SK-N-SH (cell line): Measurements from ENCODE around the gene ARHGEF10L. TPM values are rescaled to one million over a fixed set of nuclear protein-coding genes. Genes with fewer than 3 reads are reported as not detected.

Experiments used
- CTCF ChIA-PET: fragments of 300-600, 350-600 bp; formaldehyde crosslinking; extraction: SDS; loops from one replicate; lab custom pipeline; 2021; lab: Yijun Ruan, JAX
- POLR2A ChIA-PET: fragments of 350-600 bp; sonication (Branson Sonifier 250); formaldehyde crosslinking; extraction: SDS; loops from one replicate; lab custom pipeline; 2020; ENCODE audit warnings: antibody characterized with exemption, inconsistent platforms; lab: Yijun Ruan, JAX
- DNase-seq: peaks from one replicate; pipeline ENCODE4 v3.0.0; 2012
- H2AFZ ChIP-seq: fragments of 200-600 bp; sonication (generic); 2 replicates; pipeline ENCODE4 v1.8.1; 2016; ENCODE audit warnings: antibody characterized with exemption, mild to moderate bottlenecking, low read depth
- H3F3A ChIP-seq: fragments of 200-600 bp; sonication (generic); replicated peaks from 2 replicates; pipeline ENCODE3; 2016; ENCODE audit warnings: antibody characterized with exemption, mild to moderate bottlenecking; ENCODE audit not compliant: insufficient read depth
- H3K27ac ChIP-seq, 2 experiments: fragments of 200-500 bp in 1 of 2; fragments of 200-600 bp in 1 of 2; sonication (Bioruptor generic) in 1 of 2; sonication (generic), shearing (Covaris generic) in 1 of 2; 2 replicates each; pipeline versions ENCODE4 v1.5.1 to v1.6.1; 2014 to 2016; ENCODE audit warnings: low read depth in 2 of 2, inconsistent platforms in 1 of 2, low read length in 1 of 2, mild to moderate bottlenecking in 1 of 2, mixed read lengths in 1 of 2
- H3K27me3 ChIP-seq: fragments of 200-600 bp; sonication (generic), shearing (Covaris generic); 2 replicates; pipeline ENCODE4 v1.6.1; 2016; ENCODE audit warnings: mixed run types; ENCODE audit not compliant: insufficient read depth
- H3K36me3 ChIP-seq, 2 experiments: fragments of 200-500 bp in 1 of 2; fragments of 200-600 bp in 1 of 2; sonication (Bioruptor generic) in 1 of 2; sonication (generic) in 1 of 2; replicated peaks in 1 of 2; 2 replicates each; pipeline versions ENCODE3 to v1.5.1; 2014 to 2016; ENCODE audit warnings: low read length in 1 of 2, mild to moderate bottlenecking in 1 of 2; ENCODE audit not compliant: insufficient read depth in 2 of 2, control insufficient read depth in 1 of 2
- H3K4me1 ChIP-seq, 2 experiments: fragments of 200-500 bp in 1 of 2; fragments of 200-600 bp in 1 of 2; sonication (Bioruptor generic) in 1 of 2; sonication (generic), shearing (Covaris generic) in 1 of 2; 2 replicates each; pipeline versions ENCODE4 v1.5.1 to v1.6.1; 2014 to 2016; ENCODE audit warnings: low read depth in 1 of 2, low read length in 1 of 2, mixed run types in 1 of 2; ENCODE audit not compliant: insufficient read depth in 2 of 2, control insufficient read depth in 1 of 2
- H3K4me2 ChIP-seq: fragments of 200-600 bp; sonication (generic), shearing (Covaris generic); 2 replicates; pipeline ENCODE4 v1.6.1; 2017; ENCODE audit warnings: mixed run types
- H3K4me3 ChIP-seq, 2 experiments: fragments of 200-500 bp in 1 of 2; fragments of 200-600 bp in 1 of 2; sonication (Bioruptor generic) in 1 of 2; sonication (generic), shearing (Covaris generic) in 1 of 2; 2 replicates each; pipeline versions ENCODE4 v1.5.1 to v1.8.1; 2014 to 2016; ENCODE audit warnings: low read depth in 2 of 2, inconsistent platforms in 1 of 2, low read length in 1 of 2, mild to moderate bottlenecking in 1 of 2, mixed read lengths in 1 of 2, moderate library complexity in 1 of 2
- H3K79me2 ChIP-seq: fragments of 200-600 bp; sonication (generic); 2 replicates; pipeline ENCODE4 v1.8.1; 2017; ENCODE audit warnings: mild to moderate bottlenecking; ENCODE audit not compliant: insufficient read depth
- H3K9ac ChIP-seq: fragments of 200-600 bp; sonication (generic); 2 replicates; pipeline ENCODE4 v1.6.1; 2017; ENCODE audit warnings: mixed run types
- H3K9me2 ChIP-seq: fragments of 200-600 bp; sonication (generic); 2 replicates; pipeline ENCODE4 v1.6.1; 2017; ENCODE audit warnings: mixed run types
- H3K9me3 ChIP-seq: fragments of 200-600 bp; sonication (generic); 2 replicates; pipeline ENCODE4 v1.6.1; 2017; ENCODE audit warnings: mixed run types, mild to moderate bottlenecking, moderate library complexity
- H4K20me1 ChIP-seq: fragments of 200-600 bp; sonication (generic); 2 replicates; pipeline ENCODE4 v1.6.1; 2017; ENCODE audit warnings: mild to moderate bottlenecking, mixed run types; ENCODE audit not compliant: insufficient read depth
- CHD2 ChIP-seq: fragments of 150-350 bp; IDR thresholded peaks from 2 replicates; pipeline ENCODE4 v1.6.1; 2018; ENCODE audit warnings: low read length; ENCODE audit not compliant: partially characterized antibody
- CTCF ChIP-seq: fragments of 200-600 bp; sonication (generic); IDR thresholded peaks from 2 replicates; pipeline ENCODE4 v1.6.1; 2017; ENCODE audit warnings: antibody characterized with exemption, mild to moderate bottlenecking, moderate library complexity
- EP300 ChIP-seq, 2 experiments: IDR thresholded peaks; 2 replicates each; pipeline versions ENCODE4 v1.4.0 to v1.6.1; 2012; ENCODE audit warnings: borderline replicate concordance in 1 of 2, low read depth in 1 of 2, low read length in 1 of 2
- FOXJ3 ChIP-seq: sonication (generic); formaldehyde crosslinking; IDR thresholded peaks from 2 replicates; pipeline ENCODE4 v1.5.1; 2020; ENCODE audit warnings: mild to moderate bottlenecking, missing genetic modification reagents
- FOXM1 ChIP-seq: IDR thresholded peaks from 2 replicates; pipeline ENCODE4 v1.4.0; 2012; ENCODE audit warnings: low read depth, mild to moderate bottlenecking
- NFIC ChIP-seq: IDR thresholded peaks from 2 replicates; pipeline ENCODE4 v1.4.0; 2012; ENCODE audit warnings: borderline replicate concordance
- PBX3 ChIP-seq: IDR thresholded peaks from 2 replicates; pipeline ENCODE4; 2012
- POLR2AphosphoS5 ChIP-seq: IDR thresholded peaks from 2 replicates; pipeline ENCODE4 v1.6.1; 2012; ENCODE audit warnings: low read depth, low read length
- REST ChIP-seq: IDR thresholded peaks from 2 replicates; pipeline ENCODE4 v1.6.1; 2012; ENCODE audit warnings: mild to moderate bottlenecking, low read depth, low read length, moderate library complexity
- TEAD4 ChIP-seq: IDR thresholded peaks from 2 replicates; pipeline ENCODE4 v1.4.0; 2012; ENCODE audit warnings: mild to moderate bottlenecking, borderline replicate concordance; ENCODE audit not compliant: insufficient read depth
- USF2 ChIP-seq: fragments of 150-350 bp; IDR thresholded peaks from 2 replicates; pipeline ENCODE4 v1.6.1; 2017; ENCODE audit warnings: antibody characterized with exemption, low read length, low read depth, borderline replicate concordance
- YY1 ChIP-seq: IDR thresholded peaks from 2 replicates; pipeline ENCODE4 v1.4.0; 2012; ENCODE audit warnings: low read depth, mild to moderate bottlenecking
- WGBS: methylation state at CpG from one replicate; pipeline ENCODE4 v1.1.6; 2017; ENCODE audit warnings: low lambda C conversion rate; 5-methylcytosine and 5-hydroxymethylcytosine counted together
- polyA plus RNA-seq, 3 experiments: library from polyadenylated mRNA; depleted of rRNA; stranded (reverse); fragments of >200 nt; gene quantifications; 2 replicates each; pipeline ENCODE4 v1.2.3, GENCODE V29; 2012

ARHGEF10L gene
- polyA plus RNA-seq, 1 of the 3 experiments (the other 2 are of a cell fraction), result 12.5 TPM

- no peak overlapping the region for H3K4me3 ChIP-seq
- DNase-seq, result no peak
- no peak for TF ChIP-seq FOXJ3 (CRISPR knock-in tag)
- TF ChIP-seq EP300 (IDR thresholded peaks at IDR 0.05; ENCODE audit: borderline replicate concordance in 1 of 2, low read depth in 1 of 2, low read length in 1 of 2), result no peak
- TF ChIP-seq POLR2AphosphoS5, result no peak
- no peak for TF ChIP-seq USF2
- TF ChIP-seq CHD2, result no peak
- TF ChIP-seq PBX3, result no peak
- no peak for TF ChIP-seq YY1
- no peak for TF ChIP-seq FOXM1
- TF ChIP-seq NFIC, result no peak
- no peak for TF ChIP-seq TEAD4
- no peak for TF ChIP-seq CTCF
- TF ChIP-seq REST, result no peak
- TF ChIP-seq, all 33 proteins: peak for 0
- Histone ChIP-seq H3K9me2 (no peaks in the 10 kb centered on the region), H3K27ac (no peak overlapping the region), H3K4me2 (no peak overlapping the region), H3K9me3 (no peaks in the 10 kb centered on the region), H3K27me3 (no peaks in the 10 kb centered on the region), H2AFZ (no peak overlapping the region), H4K20me1 (no peaks in the 10 kb centered on the region), H3K79me2 (no peaks in the 10 kb centered on the region), H3K4me1 (no peaks in the 10 kb centered on the region), H3F3A (no peaks in the 10 kb centered on the region), H3K9ac (no peak overlapping the region), H3K36me3 (no peaks in the 10 kb centered on the region)
- CTCF ChIA-PET, result interaction anchor here (1.3 to 2.1 kb wide), 3 partner anchors 8 to 53 kb away, joined by 4 to 9 read pairs (median 5); no protein-coding TSS in a partner anchor
- POLR2A ChIA-PET, result no interaction called here
- WGBS, result 71% methylated on average over 5 of the region's 5 CpGs
Observed at GRCh38 chr1:17515902-17516301, 23.6 kb upstream of the ARHGEF10L start.
